NCI-H69 (cell line): ENCODE results near the gene ARAP1.

Source experiments
- DNase-seq: peaks from one replicate; lab custom pipeline; 2025; lab: John Stamatoyannopoulos, UW

ARAP1 gene

DNA sequence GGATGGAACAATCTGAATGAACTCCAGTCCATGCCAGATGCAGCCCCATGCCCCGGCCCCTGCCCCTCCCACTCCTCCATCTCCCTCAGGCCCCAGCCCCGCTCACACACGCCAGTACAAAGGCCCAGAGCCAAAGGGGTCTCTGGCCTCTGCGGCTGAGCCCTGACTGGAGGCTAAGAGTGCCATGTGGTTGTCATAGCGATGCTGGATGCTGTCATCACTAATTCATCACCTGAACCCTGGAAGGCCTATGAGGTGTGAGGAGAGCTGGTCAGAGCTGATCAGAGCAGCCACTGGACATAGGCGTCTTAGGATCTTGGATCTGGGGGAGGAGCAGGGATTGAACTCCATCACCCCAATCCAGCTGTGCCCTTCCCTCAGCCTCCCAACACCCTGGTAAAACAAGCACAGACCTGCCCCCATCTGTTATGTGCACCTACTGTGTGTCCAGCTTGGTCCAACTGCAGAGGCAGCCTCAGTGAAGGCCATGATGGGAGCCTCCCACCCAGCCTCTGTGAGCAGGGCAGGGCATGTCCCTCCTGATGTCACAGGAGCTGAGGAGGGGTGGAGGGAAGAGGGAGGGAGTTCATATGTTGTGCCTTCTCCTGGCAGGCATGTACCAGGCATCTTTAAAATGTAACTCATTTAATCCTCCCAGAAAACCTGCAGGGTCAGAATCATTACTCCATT lies 94.7 kb downstream of the ARAP1 start:
- no peak for DNase-seq

DNA sequence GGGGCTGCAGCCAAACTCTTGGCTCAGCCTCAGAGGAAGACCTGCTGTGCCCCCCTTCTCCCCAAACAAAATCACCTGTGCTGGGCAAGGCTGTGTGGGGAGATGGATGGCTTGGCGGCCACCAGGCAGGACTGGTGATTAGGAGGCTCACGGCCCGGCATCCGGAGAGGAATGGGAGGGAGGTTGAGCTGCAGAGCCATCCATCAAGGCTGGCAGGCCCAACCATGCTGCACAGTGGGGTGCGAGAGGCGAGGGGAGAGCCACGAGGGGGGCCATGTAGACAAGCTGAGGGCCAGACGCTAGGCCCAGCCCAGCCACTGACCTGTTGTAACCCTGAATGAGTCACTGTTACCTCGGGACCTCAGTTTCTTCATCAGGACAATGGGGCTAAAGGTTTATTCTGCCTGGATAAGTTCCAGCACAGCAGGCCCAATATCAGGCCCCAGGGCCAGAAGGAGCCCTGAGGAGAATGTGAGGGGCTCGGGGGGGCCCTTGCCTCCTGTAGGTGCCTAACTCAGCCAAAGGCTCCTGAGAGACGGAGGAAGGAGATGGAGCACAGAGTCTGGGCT lies 96.2 kb downstream of the ARAP1 start:
- peak; percentile 70 for DNase-seq

DNA sequence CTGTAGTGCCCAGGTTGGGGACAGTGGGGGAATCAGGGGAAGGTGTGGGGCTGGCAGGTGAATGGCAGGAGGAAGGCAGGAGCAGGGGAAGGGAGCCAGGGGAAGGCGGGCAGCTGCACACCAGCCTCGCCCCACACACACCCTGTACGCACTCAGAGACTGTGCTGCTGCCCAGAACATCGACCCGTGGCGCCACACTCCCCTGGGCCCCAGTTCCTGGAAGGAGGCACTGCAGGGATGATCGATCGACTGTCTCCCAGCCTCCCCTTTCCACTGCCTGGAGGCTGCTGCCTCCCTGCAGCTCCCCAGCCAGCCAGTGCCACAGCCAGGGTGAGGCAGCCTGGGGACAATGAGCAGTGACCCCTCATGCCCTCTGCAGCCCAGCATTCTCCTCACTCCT lies 97.2 kb downstream of the ARAP1 start:
- DNase-seq = no peak

DNA sequence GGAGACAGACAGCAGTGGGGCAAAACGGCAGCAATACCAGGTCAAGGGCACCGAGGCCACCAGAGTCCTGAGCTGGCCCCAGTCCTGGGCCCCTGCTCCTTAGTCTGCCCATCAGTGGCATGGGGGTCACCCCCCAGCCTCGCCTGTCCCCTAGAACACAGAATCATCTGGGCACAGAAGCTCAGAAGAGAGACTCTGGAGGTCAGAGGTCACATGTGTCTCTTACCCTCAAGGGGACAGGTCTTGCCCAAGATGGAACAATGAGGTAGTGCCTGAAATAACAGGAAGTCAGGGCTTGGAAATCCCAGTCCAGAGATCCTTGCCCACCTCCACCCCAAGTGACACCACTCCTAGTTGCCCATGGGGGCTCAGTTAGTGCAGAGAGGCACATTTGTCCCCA lies 98.6 kb downstream of the ARAP1 start:
- DNase-seq = no peak

DNA sequence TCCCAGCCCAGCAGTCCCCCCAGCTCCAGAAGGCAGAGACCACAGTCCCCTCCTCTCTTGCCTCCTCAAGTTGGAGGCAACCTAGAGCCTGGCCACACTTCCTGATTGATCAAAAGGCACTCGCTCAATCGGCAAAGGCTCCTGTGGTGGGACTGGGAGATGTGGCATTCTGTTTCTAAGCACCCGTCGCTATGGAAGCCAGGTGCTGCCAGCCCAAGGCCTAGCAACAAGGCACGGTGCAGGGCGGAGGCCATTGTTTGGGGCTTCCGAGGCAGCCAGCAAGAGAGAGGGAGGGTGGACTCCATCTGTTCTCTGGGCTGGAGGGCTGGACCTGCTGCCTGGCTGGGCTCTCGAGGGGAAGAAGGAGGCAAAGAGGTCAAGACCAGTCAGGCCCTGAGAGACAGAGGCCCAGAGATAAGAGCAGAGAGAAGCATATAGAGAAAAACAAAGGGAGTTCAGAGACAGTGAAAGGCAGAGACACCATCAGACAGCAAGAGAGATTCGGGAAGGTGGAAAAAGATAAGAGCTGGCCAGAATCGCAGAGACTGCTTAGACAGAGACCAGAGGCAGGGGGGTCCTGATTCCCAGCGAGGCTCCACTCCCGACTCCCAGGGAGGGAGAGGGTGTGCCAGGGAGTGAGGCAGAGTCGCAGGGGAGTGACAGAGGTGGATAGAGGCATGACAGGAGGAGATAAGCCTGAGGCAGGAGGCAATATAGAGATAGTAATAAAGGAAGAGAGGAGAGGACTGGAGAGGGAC lies 99.2 kb downstream of the ARAP1 start:
- DNase-seq = peak; percentile 97

DNA sequence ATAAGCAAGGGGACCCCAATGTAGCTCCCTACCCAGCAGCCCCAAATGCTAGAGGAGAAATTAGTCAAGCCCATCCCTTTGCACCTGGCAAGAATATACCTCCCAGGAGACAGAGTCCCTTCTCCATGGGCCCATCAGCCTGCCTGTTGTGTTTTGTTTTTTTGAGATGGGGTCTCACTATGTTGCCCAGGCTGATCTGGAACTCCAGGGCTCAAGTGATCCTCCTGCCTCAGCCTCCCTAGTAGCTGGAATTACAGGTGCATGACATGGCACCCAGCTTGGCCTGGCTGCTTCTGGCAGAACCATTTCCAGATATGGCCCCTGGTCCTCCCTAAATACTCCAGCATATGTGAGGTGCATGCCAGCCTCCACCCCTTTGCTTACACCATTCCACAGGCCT lies 100.1 kb downstream of the ARAP1 start:
- DNase-seq = no peak

DNA sequence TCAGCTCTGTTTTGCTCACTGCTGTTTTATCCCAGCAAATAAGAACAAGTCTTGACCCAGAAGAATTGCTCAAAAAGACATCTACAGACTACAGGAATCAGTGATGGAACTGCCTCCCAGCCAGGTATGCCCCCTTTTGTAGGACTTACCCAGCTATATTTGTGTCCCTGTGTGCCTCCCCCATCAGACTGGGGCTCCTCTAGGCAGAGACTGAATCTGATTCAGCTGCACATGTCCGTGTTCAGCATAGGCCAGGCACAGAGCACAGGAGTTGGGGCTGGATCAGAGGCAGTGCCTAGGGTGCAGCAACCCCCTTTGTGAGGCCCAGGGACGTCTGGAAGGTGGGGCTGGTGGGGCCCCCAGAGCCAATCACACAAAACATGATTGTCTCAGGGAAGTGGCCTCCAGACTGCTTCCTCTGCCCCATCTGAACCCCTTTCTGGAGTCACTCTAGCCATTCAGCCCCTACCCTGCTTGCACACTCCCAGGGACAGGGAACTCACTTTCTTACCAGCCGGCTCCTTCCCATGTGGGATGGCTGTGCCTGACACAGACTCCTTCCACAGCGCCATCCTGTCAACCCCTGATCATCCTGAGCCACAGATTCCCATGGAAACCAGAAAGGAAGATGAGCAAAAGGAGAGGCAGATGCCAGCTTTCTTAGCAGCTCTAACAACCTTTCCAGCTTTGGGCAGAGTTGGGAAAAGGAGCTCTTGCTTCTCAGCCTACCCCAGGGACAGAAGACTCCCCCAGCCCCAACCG lies 102.8 kb downstream of the ARAP1 start:
- no peak for DNase-seq

DNA sequence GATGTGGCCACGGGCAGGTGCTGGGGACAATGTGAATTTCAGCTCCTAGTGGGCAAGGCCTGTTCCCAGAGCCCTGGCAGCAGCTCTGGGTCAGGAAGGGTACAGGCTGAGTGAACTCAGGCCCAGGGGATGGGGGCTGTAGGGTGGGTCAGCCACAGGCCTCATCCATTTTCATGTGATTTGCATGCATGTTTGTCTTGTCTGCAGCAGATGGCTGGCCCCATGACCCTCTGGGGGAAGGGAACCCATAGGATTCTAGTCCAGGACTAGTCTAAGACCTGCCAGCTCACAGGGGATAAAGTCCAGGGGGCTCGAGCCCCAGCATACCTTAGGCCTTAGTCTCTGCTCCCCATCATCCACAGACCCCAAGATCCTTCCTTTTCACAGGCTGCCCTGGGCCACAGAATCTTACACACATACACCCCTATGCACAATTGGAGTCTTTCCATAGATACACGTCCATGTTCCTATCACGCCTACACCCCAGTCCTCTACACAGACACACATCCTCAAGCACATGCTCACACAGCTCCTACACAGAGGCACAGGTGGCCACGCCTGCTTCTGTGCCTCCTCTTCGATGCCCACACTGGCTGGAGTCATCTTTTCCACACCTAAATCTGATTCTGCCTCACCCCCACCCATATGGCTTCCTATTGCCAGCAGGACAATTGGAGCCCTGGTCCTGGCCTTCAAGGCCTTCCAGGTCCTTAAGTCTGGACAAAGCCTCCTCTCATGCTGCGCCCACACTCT lies 103.6 kb downstream of the ARAP1 start:
- DNase-seq = no peak

DNA sequence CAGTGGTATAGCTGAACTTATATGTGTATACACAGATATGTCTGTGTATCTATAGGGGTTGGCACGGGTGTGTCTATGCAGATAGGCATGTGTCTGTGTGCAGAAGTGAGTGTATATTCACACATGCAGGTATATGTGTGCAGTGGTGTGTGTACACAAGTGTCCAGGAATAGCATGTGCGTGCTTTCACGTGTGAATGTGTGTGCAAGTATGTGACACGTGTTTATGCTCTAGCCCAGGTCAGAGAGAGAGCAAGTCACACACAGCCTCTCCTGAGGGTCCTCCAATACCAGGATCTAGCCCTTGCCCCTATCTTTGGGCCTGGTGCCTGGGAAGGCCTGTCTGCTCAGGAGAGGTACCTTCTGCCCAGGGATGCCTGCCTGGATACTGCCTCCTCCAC lies 104.3 kb downstream of the ARAP1 start:
- no peak for DNase-seq

DNA sequence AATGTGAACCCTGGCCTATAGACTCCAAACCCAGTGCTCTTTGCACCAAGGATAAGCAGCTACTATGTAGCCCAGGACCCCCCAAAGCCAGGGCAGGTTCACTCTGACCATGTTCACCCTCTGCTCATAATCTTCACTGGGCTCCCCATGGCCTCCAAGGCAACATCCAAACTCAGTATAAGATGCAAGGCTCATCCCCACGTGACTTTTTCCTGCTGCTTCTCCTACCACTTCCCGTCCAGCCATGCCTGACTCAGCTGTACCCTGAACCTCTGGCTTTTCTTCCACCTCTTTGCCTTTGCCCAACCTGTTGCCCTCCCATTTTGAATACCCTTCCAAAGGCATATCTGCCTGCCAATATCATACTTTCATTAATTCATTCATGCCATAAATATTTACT lies 105.7 kb downstream of the ARAP1 start:
- DNase-seq = no peak

DNA sequence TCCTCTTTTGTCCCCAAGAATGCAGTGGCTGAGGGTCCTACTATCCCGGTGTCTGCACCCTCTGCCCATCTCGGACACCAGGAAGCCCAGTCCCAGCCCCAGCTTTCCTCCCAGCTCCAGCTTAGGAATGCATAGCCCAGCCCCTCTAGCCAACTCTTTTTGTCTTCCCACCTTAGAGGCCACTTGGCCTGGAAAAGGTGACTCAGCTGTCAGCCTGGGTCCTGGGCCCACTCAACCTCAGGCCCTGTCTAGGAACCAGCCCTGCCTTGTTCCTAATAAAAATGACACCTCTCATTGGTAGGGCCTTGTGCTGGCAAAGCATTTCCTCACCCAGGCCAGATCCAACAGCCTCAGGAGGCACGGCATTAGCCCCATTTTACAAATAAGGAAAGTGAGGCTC lies 106.2 kb downstream of the ARAP1 start:
- no peak for DNase-seq

DNA sequence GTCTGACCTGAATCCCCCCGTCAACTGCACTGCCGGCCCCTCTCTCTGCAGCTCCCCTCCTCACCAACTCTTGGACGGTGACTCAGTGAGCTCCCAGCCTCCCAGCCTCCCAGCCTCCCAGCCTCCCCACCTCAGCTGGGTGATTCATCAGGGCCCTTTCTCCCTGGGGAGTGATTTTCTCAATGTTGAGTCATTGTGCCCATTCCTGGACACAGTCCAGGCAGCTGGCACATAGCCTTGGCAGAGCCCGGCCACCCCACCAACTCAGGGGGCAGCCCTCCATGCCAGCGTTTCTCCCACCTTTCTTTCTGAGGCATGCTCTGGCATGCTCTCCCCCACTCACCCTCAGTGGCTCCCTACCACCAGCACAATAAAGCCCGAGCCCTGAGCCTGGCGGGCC lies 108.7 kb downstream of the ARAP1 start:
- DNase-seq = peak; percentile 59

DNA sequence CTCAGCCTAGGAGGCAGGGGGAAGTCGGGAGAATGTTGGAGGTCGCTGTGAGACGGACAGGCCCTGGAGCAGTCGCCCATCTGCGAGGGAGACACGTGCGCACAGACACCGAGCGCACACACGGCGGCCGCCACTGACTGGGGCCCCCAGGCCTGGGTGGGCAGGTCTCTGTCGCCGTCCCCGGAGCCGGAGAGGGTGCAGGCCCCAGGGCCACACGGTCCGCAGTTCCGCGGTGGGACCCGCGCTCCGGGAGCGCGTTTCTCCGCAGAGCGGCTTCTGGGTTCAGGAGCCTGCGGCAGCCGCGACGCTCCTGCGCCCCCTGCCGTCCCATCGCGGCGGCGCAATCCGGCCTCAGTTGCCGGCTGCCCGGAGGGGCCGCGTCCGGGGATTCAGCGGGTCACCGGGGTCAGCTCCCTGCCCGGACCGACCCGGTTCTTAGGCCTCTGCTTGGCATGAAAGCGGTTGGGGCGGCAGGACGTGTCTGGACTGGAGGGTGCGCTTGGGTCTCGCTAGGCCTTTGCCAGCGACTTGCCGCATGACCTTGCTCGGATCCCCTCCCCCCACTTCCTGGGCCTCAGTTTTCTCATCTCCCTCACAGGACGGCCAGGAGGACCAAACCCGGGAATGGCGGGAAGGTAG lies 109.2 kb downstream of the ARAP1 start:
- peak; percentile 84 for DNase-seq

DNA sequence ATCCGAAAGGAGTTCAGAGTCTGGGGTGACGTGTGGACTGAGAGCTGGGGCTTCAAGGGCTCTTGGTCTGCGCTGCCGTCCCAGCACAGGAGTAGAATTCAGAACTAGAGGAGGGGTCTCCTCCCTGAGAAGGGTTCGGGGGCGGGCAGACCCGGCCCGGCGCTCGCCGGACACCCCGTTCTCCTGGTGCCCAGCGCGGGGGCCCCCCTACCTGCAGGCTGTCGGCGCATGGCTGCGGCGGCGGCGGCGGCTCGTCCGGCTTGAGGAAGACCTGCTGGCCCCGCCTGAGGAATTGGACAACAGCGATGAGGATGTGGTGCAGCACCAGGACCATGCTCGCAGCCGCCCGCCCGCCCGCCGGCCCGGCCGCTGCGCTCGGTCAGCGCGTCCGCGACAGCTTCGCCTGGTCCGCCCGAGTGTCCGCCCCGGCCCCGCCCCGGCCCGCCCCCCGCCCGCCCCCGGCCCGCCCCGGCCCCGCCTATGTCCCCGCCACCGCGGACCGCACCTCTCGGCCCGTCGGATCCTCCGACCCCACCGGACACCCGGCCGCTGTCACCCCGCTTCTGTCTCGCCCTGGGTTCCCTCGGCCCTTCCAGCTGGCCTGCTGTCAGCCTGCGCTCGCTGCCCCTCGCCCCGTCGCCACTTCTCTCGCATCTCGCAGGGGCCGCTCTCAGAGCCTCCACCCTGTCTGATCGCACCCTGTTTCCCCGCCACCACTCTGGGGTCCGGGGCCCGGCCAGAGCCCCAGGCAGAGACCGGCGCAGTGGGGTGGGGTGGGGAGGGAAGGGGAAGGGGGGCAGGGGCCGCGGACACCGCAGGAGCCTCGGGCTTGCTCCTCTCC lies 109.9 kb downstream of the ARAP1 start:
- DNase-seq = peak; percentile 74

DNA sequence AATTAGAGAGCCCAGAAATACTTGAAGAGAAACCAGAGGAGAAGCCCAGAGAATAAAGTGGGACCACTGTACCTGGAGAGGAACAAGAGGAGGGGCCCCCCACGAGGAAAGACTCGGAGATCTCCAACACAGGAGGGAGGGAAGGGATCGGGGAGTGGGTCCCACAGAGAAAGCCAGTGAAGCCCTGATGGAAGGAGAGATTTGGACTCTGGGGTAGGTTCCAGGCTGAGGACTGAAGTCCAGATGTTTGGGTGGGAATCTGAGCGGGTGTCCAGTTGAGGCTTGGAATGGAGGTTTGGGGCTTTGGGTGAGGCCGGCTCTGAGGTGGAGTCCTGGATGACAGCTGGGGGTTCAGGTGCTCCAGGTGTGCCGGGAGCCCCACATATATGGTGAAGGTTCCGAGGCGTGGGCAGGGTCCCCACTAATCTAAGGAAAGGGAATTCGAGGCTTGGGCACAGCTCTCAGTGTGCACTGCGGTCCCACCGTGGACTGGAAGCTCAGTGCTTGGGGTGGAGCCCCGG lies 110.6 kb downstream of the ARAP1 start:
- DNase-seq = no peak

DNA sequence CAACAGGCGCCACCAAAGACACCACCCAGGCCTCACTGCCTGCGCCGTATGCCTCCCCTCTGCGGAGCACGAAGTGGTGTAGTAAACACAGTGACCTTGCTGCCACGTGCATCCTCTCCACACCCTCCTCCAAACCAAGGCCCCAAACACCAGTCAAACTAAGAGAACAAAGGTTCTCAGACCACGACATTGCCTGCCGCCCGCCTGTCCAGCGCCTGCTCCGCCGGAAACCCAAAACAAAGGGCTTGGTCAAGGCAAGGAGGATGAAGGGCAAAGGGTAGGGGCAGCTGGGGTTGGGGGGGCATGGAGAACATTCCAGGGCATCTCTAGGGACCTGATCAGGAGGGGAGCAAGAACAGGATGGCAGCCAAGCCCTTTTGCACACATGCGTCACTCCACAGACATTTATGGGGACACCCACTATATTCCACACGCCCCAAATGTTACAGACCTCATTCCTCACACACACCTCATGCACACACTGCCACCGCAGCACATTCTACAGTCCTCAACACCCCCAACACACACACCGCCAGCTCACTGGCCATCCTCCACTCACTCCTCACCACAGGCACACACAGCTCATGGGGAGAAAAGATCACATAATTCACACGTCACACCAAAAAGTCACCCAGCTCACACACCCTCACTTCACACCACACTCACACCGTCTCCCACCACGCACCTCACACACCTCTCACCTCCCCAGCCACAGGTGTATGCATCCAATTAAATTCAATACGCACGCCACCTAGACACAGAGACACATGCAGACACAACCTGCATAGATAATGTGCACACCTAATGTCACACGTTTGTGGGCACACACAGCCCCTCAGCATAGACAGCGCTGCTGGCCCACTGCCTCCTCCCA lies 112.5 kb downstream of the ARAP1 start:
- DNase-seq = no peak

DNA sequence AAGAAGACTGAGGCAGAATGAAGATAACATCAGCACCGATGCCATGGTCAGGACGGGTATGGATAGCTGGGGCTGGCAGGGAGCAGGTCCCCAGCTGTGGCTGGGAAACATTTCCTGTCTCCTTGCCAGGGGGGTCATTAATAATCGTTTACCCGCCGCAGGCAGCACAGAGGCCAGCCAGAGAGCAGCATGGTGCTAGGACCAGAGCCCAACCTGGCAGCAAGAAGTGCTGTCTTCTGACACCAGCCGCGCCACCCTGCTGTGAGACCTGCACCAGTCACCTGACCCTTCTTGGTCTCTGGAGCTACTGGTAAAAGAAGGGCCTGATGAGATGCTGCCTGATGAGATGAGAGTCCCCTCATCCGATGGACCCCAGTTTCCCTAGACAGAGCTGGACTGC lies 114.3 kb downstream of the ARAP1 start:
- DNase-seq = peak; percentile 90

DNA sequence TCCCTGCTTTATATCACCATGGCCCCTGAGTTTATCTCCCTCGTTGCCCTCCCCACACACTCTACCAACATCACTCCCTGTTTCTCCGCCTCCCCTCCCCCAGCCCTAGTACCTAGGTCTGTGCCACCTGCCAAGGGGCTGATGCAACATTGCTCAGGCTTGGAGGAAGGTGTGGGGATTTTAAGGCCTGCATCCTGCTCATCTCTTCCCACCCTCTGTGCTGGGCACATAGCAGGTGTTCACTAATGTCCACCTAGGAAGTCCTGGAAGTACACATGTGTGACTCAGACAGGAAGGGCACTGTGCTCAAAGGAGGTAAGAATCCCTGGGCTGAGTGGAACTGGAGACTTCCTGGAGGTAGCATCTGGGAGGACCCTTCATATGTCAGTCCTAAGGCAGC lies 115.0 kb downstream of the ARAP1 start:
- peak; percentile 92 for DNase-seq

DNA sequence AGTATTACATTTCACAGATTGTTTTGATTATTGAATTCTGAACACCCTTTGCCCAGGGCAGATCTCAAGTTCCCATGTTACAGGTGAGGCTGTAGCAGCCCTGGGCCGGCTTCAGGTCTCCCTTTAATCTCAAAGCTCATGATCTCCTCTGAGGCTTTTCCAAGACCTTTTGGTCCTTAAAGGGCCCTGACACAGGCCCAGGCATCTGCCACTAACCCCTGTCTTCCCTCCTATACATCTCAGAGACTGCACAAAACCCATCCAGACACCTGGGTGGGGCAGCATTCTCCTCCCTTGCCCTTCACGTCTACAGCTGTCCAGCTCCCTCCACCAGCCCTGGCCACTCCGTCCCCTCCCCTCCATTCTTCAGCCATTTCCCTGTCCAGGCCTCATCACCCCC lies 115.8 kb downstream of the ARAP1 start:
- no peak for DNase-seq
